ENCODE results near the gene ST3GAL5. TPM values are rescaled to one million over a fixed set of nuclear protein-coding genes. Genes with fewer than 3 reads are reported as not detected.

ST3GAL5 gene
- polyA plus RNA-seq, 1 of the 3 experiments (the other 2 are of a cell fraction): 37.6 TPM

DNA sequence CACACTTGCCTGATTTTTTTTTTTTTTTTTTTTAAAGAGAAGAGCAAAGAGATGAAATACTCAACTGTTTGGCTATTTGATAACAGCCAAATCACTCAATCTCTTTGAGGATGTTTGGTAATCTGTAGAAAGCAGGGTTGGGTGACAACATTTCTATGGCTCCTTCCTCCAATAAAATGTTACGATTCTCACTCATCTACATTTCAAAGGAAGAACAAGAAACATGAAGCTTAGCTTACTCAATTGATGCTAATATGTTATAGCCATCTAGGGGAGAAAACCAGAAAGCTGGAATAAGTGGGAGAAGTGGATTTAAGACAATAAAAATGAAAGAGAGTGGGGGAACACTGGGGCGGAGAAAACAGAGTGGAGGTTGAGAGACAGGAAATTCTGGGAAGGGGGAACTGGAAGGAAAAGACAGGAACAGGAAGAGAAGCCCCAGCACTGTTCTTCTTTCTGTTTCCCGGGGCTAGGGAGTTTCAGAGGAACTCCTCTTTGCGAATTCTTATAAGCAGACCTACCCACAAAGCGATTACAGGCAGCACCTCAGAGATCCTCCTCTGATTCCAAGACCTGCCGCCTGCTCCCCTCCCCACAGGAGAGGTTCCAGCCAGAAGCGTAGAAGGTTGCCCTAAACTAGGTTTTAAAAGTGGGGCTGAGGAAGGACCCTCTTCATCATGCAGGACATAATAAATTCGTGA, 13.3 kb downstream of the ST3GAL5 start:
- TF ChIP-seq, protein P1, sequence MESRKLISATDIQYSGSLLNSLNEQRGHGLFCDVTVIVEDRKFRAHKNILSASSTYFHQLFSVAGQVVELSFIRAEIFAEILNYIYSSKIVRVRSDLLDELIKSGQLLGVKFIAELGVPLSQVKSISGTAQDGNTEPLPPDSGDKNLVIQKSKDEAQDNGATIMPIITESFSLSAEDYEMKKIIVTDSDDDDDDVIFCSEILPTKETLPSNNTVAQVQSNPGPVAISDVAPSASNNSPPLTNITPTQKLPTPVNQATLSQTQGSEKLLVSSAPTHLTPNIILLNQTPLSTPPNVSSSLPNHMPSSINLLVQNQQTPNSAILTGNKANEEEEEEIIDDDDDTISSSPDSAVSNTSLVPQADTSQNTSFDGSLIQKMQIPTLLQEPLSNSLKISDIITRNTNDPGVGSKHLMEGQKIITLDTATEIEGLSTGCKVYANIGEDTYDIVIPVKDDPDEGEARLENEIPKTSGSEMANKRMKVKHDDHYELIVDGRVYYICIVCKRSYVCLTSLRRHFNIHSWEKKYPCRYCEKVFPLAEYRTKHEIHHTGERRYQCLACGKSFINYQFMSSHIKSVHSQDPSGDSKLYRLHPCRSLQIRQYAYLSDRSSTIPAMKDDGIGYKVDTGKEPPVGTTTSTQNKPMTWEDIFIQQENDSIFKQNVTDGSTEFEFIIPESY (IDR thresholded peaks at IDR 0.05; ENCODE audit: borderline replicate concordance, low read depth): no peak
- TF ChIP-seq, protein P2, sequence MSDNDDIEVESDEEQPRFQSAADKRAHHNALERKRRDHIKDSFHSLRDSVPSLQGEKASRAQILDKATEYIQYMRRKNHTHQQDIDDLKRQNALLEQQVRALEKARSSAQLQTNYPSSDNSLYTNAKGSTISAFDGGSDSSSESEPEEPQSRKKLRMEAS (IDR thresholded peaks at IDR 0.05; ENCODE audit: low read depth): no peak
- TF ChIP-seq, protein P3, sequence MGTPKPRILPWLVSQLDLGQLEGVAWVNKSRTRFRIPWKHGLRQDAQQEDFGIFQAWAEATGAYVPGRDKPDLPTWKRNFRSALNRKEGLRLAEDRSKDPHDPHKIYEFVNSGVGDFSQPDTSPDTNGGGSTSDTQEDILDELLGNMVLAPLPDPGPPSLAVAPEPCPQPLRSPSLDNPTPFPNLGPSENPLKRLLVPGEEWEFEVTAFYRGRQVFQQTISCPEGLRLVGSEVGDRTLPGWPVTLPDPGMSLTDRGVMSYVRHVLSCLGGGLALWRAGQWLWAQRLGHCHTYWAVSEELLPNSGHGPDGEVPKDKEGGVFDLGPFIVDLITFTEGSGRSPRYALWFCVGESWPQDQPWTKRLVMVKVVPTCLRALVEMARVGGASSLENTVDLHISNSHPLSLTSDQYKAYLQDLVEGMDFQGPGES (IDR thresholded peaks at IDR 0.05; ENCODE audit: low read depth, low read length): no peak
- TF ChIP-seq MXI1 (IDR thresholded peaks at IDR 0.05; ENCODE audit: low read depth, low read length) (no peak), GABPA (IDR thresholded peaks at IDR 0.05; ENCODE audit: low read depth) (no peak), JUND (IDR thresholded peaks at IDR 0.05) (no peak), RCOR1 (IDR thresholded peaks at IDR 0.05; ENCODE audit: low read length) (no peak), TAF1 (IDR thresholded peaks at IDR 0.05; ENCODE audit: borderline replicate concordance, low read depth, low read length) (no peak), TCF12 (IDR thresholded peaks at IDR 0.05) (no peak), SIN3A (IDR thresholded peaks at IDR 0.05; ENCODE audit: borderline replicate concordance, low read depth, low read length) (no peak), RAD21 (IDR thresholded peaks at IDR 0.05; ENCODE audit: low read length) (no peak), NRF1 (IDR thresholded peaks at IDR 0.05; ENCODE audit: low read depth, low read length) (no peak), SMC3 (IDR thresholded peaks at IDR 0.05; ENCODE audit: low read depth, low read length) (no peak), YY1 (IDR thresholded peaks at IDR 0.05; ENCODE audit: low read depth) (no peak), RFX5 (IDR thresholded peaks at IDR 0.05; ENCODE audit: low read length) (no peak)
- TF ChIP-seq, protein P4, sequence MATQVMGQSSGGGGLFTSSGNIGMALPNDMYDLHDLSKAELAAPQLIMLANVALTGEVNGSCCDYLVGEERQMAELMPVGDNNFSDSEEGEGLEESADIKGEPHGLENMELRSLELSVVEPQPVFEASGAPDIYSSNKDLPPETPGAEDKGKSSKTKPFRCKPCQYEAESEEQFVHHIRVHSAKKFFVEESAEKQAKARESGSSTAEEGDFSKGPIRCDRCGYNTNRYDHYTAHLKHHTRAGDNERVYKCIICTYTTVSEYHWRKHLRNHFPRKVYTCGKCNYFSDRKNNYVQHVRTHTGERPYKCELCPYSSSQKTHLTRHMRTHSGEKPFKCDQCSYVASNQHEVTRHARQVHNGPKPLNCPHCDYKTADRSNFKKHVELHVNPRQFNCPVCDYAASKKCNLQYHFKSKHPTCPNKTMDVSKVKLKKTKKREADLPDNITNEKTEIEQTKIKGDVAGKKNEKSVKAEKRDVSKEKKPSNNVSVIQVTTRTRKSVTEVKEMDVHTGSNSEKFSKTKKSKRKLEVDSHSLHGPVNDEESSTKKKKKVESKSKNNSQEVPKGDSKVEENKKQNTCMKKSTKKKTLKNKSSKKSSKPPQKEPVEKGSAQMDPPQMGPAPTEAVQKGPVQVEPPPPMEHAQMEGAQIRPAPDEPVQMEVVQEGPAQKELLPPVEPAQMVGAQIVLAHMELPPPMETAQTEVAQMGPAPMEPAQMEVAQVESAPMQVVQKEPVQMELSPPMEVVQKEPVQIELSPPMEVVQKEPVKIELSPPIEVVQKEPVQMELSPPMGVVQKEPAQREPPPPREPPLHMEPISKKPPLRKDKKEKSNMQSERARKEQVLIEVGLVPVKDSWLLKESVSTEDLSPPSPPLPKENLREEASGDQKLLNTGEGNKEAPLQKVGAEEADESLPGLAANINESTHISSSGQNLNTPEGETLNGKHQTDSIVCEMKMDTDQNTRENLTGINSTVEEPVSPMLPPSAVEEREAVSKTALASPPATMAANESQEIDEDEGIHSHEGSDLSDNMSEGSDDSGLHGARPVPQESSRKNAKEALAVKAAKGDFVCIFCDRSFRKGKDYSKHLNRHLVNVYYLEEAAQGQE (IDR thresholded peaks at IDR 0.05; ENCODE audit: low read depth, low read length): no peak
- TF ChIP-seq, protein P5, sequence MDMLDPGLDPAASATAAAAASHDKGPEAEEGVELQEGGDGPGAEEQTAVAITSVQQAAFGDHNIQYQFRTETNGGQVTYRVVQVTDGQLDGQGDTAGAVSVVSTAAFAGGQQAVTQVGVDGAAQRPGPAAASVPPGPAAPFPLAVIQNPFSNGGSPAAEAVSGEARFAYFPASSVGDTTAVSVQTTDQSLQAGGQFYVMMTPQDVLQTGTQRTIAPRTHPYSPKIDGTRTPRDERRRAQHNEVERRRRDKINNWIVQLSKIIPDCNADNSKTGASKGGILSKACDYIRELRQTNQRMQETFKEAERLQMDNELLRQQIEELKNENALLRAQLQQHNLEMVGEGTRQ (IDR thresholded peaks at IDR 0.05; ENCODE audit: borderline replicate concordance, low read depth, low read length): no peak
- TF ChIP-seq, protein P6, sequence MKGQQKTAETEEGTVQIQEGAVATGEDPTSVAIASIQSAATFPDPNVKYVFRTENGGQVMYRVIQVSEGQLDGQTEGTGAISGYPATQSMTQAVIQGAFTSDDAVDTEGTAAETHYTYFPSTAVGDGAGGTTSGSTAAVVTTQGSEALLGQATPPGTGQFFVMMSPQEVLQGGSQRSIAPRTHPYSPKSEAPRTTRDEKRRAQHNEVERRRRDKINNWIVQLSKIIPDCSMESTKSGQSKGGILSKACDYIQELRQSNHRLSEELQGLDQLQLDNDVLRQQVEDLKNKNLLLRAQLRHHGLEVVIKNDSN (IDR thresholded peaks at IDR 0.05; ENCODE audit: borderline replicate concordance, low read depth): no peak
- Histone ChIP-seq H3K4me3 (ENCODE audit: low read depth in 2 of 2, low read length in 1 of 2) (no peak overlapping the region), H3K9ac (no peak overlapping the region), H3K4me2 (no peak overlapping the region), H3K9me2 (no peaks in the 10 kb centered on the region), H3K4me1 (ENCODE audit: control insufficient read depth in 1 of 2, insufficient read depth in 2 of 2, low read depth in 1 of 2, low read length in 1 of 2) (peaks cover 0 to 3% of the 10 kb centered on the region in 2 experiments; a peak in 1 of 4 replicates), H3F3A (replicated peaks; ENCODE audit: insufficient read depth) (no peaks in the 10 kb centered on the region), H2AFZ (ENCODE audit: low read depth) (no peak overlapping the region), H4K20me1 (ENCODE audit: insufficient read depth) (peaks cover 8% of the 10 kb centered on the region; the same call in 1 of the 2 replicates), H3K27me3 (ENCODE audit: insufficient read depth) (no peaks in the 10 kb centered on the region), H3K9me3 (no peaks in the 10 kb centered on the region), H3K36me3 (replicated peaks in 1 of 2; ENCODE audit: control insufficient read depth in 1 of 2, insufficient read depth in 2 of 2, low read length in 1 of 2) (peaks cover 6 to 10% of the 10 kb centered on the region in 2 experiments), H3K27ac (ENCODE audit: low read depth in 2 of 2, low read length in 1 of 2) (no peak overlapping the region), H3K79me2 (ENCODE audit: insufficient read depth) (peaks cover 42% of the 10 kb centered on the region; the same call in 1 of the 2 replicates)
- DNase-seq: no peak
- CTCF ChIA-PET: interaction anchor here (0.6 to 1.5 kb wide), 4 partner anchors 13 to 169 kb away, joined by 3 to 7 read pairs (median 4); partner anchors contain the start of gene ST3GAL5
- POLR2A ChIA-PET: no interaction called here
- WGBS (ENCODE audit: low lambda C conversion rate): 85% methylated on average over 8 of the region's 8 CpGs
